Glutamatergic neuron (in vitro differentiated cells): ENCODE measurements around the gene BRINP2. TPM values are rescaled to one million over a fixed set of nuclear protein-coding genes. Genes with fewer than 3 reads are reported as not detected.

ENCODE experiments used
- DNase-seq: peaks from one replicate; pipeline ENCODE4 v3.0.0; 2022
- H3K27ac Mint-ChIP-seq: one replicate; pipeline ENCODE4 v1.8.0; 2020; ENCODE audit warnings: mild to moderate bottlenecking, mixed read lengths, inconsistent platforms; ENCODE audit not compliant: unreplicated experiment
- H3K27me3 Mint-ChIP-seq: one replicate; pipeline ENCODE4 v1.8.0; 2020; ENCODE audit warnings: mild to moderate bottlenecking, moderate library complexity, mixed read lengths, inconsistent platforms; ENCODE audit not compliant: unreplicated experiment
- H3K36me3 Mint-ChIP-seq: one replicate; pipeline ENCODE4 v1.8.0; 2020; ENCODE audit warnings: mild to moderate bottlenecking, mixed read lengths, inconsistent platforms; ENCODE audit not compliant: unreplicated experiment
- H3K4me1 Mint-ChIP-seq: one replicate; pipeline ENCODE4 v1.8.0; 2020; ENCODE audit warnings: mild to moderate bottlenecking, low read depth, mixed read lengths, inconsistent platforms; ENCODE audit not compliant: unreplicated experiment
- H3K4me3 Mint-ChIP-seq: one replicate; pipeline ENCODE4 v1.8.0; 2020; ENCODE audit warnings: mild to moderate bottlenecking, mixed read lengths, inconsistent platforms; ENCODE audit not compliant: unreplicated experiment
- H3K9me3 Mint-ChIP-seq: one replicate; pipeline ENCODE4 v1.8.0; 2020; ENCODE audit warnings: mild to moderate bottlenecking, moderate library complexity, mixed read lengths, inconsistent platforms; ENCODE audit not compliant: unreplicated experiment
- CTCF ChIP-seq: fragments of 200-600 bp; sonication (generic); IDR thresholded peaks from one replicate; pipeline ENCODE4 v1.5.0; 2021; ENCODE audit not compliant: partially characterized antibody, unreplicated experiment
- total RNA-seq: library from RNA; stranded (reverse); fragmentation: NEBNext Ultra II Directional; extraction: Animal tissue kit (Norgen Biotek cat#: 25700); gene quantifications from one replicate; pipeline ENCODE4 v1.2.1, GENCODE V29; 2021; ENCODE audit not compliant: unreplicated experiment

BRINP2 gene
- total RNA-seq, 1 donor from 2014 or later = 1.7 TPM

- Mint-ChIP-seq H3K4me1 (no peaks in the 10 kb centered on the region), H3K27me3 (no peaks in the 10 kb centered on the region), H3K9me3 (peaks cover 8% of the 10 kb centered on the region), H3K36me3 (peaks cover 8% of the 10 kb centered on the region), H3K27ac (no peak overlapping the region), H3K4me3 (no peak overlapping the region)
- TF ChIP-seq CTCF = no peak
- no peak for DNase-seq
Measured at GRCh38 chr1:177216587-177217202, 45.9 kb downstream of the BRINP2 start.

- H3K27ac Mint-ChIP-seq = no peak overlapping the region
- no peaks in the 10 kb centered on the region for H3K4me1 Mint-ChIP-seq
- no peak for TF ChIP-seq CTCF
- H3K4me3 Mint-ChIP-seq = no peak overlapping the region
- H3K27me3 Mint-ChIP-seq = no peaks in the 10 kb centered on the region
- no peak for DNase-seq
- H3K36me3 Mint-ChIP-seq = peaks cover 8% of the 10 kb centered on the region
- H3K9me3 Mint-ChIP-seq = peaks cover 8% of the 10 kb centered on the region
Measured at GRCh38 chr1:177219554-177220458, 49.0 kb downstream of the BRINP2 start.

GRCh38 chr1:177223359-177223758, 52.6 kb downstream of the BRINP2 start:
- no peaks in the 10 kb centered on the region for H3K9me3 Mint-ChIP-seq
- no peaks in the 10 kb centered on the region for H3K36me3 Mint-ChIP-seq
- no peaks in the 10 kb centered on the region for H3K27me3 Mint-ChIP-seq
- no peak for TF ChIP-seq CTCF
- H3K4me1 Mint-ChIP-seq = no peaks in the 10 kb centered on the region
- no peak for DNase-seq
- H3K4me3 Mint-ChIP-seq = no peak overlapping the region
- H3K27ac Mint-ChIP-seq = no peak overlapping the region

- no peak for TF ChIP-seq CTCF
- Mint-ChIP-seq H3K4me1 (no peaks in the 10 kb centered on the region), H3K9me3 (no peaks in the 10 kb centered on the region), H3K27me3 (peaks cover 1% of the 10 kb centered on the region), H3K36me3 (no peaks in the 10 kb centered on the region), H3K27ac (no peak overlapping the region), H3K4me3 (no peak overlapping the region)
- DNase-seq = no peak
Measured at GRCh38 chr1:177227978-177228692, 57.4 kb downstream of the BRINP2 start.
